ENCODE measurements around the gene STK38. TPM values are rescaled to one million over a fixed set of nuclear protein-coding genes. Genes with fewer than 3 reads are reported as not detected.
A peak's percentile ranks its signal among the peaks of the same experiment; 100 is the strongest.

Gene STK38
- total and polyA plus RNA-seq, 2 of the 13 experiments (the other 11 are each of a cell fraction or from before 2014, with no cell fraction given) = 10.3 to 20.7 TPM

GRCh38 chr6:36566418-36566905 lies 19.2 kb upstream of the STK38 start (continued):
- TF ChIP-seq ZBTB10 (CRISPR knock-in tag; IDR thresholded peaks at IDR 0.05; ENCODE audit: borderline replicate concordance) = peak; percentile 98
- peak; percentile 62; the same call in 1 of the 3 replicates for TF ChIP-seq MXI1 (IDR thresholded peaks at IDR 0.05; ENCODE audit: borderline replicate concordance, low read depth, low read length)
- TF ChIP-seq BRD4 (CRISPR knock-in tag; IDR thresholded peaks at IDR 0.05) = no peak
- TF ChIP-seq SP1 (IDR thresholded peaks at IDR 0.05) = no peak
- TF ChIP-seq SP1 (CRISPR knock-in tag; IDR thresholded peaks at IDR 0.05) = no peak
- peak; percentile 85 for TF ChIP-seq FOXA3 (CRISPR knock-in tag; IDR thresholded peaks at IDR 0.05)
- TF ChIP-seq AHDC1 (CRISPR knock-in tag; IDR thresholded peaks at IDR 0.05; ENCODE audit: borderline replicate concordance) = peak; percentile 81; the same call in 1 of the 2 replicates
- TF ChIP-seq POGK (CRISPR knock-in tag; conservative IDR thresholded peaks at IDR 0.05) = peak; percentile 60; the same call in 1 of the 2 replicates
- no peak for TF ChIP-seq THAP7 (CRISPR knock-in tag; IDR thresholded peaks at IDR 0.05)
- peak; percentile 23; the same call in 1 of the 2 replicates for TF ChIP-seq ZNF792 (CRISPR knock-in tag; IDR thresholded peaks at IDR 0.05)
- TF ChIP-seq REST (IDR thresholded peaks at IDR 0.05; ENCODE audit: borderline replicate concordance in 1 of 2, low read depth in 1 of 2, low read length in 2 of 2) = 0 out of 4 replicates have a peak, but pooled peaks of 1 of the 2 experiments have one; percentile 28
- TF ChIP-seq NONO (IDR thresholded peaks at IDR 0.05) = no peak
- 0 out of 2 replicates have a peak, but pooled peaks have one; percentile 24 for TF ChIP-seq NONO (CRISPR knock-in tag; conservative IDR thresholded peaks at IDR 0.05)
- TF ChIP-seq GTF2F1 (IDR thresholded peaks at IDR 0.05; ENCODE audit: low read length) = no peak
